ENCODE data around the gene OMD. TPM values are rescaled to one million over a fixed set of nuclear protein-coding genes. Genes with fewer than 3 reads are reported as not detected.

OMD gene
- total RNA-seq, 1 experiment from 2014 or later: not detected

DNA sequence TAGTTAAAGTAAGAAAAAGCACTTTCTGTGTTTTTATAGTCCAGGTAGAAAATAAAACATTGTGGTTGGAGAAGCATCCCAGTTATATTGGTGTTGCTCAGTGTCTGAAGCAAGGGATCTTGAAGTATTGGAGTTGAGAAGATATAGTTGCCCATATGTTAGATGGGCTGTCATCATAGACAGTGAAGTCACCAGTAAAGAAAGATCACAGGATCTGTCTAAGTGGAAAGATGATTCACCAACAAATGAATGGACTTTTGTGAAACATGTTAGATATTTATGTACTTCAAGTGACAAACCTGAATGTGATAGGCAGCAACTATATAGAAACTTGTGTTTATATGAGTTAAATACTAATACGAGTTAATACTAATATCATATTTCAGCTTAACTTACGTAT lies 31.6 kb downstream of the OMD start (continued):
- TF ChIP-seq ZNF274 (IDR thresholded peaks at IDR 0.05; ENCODE audit: low read depth, low read length) (no peak), EZH2 (IDR thresholded peaks at IDR 0.05) (no peak)
- TF ChIP-seq, protein P1, sequence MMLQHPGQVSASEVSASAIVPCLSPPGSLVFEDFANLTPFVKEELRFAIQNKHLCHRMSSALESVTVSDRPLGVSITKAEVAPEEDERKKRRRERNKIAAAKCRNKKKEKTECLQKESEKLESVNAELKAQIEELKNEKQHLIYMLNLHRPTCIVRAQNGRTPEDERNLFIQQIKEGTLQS (IDR thresholded peaks at IDR 0.05): no peak

DNA sequence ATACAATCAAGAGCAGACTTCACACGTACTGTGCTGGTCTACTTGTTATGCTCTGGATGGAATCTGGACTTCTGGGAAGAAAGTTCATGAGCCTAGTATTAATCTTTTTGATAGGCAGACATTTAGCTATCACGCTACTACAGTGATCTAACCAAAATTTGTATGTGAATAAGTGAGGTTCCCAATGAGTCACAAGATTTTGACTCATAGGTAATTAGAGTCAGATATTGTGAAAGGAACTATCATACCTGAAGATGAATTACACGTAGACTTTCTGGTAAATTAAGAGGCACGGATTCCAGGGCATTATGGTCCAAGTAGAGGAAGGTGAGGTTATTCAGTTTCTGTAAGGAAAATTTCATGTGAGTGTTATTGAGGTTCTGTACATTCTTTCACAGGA lies 38.3 kb downstream of the OMD start:
- H2AFZ ChIP-seq (ENCODE audit: low read depth, low read length, poor library complexity, severe bottlenecking): no peak overlapping the region
- intact Hi-C loops (cut with micrococcal nuclease): no loop called here
- H3K4me3 ChIP-seq (replicated peaks in 1 of 2; ENCODE audit: low read depth in 1 of 2, low read length in 2 of 2): no peak overlapping the region
- RAD21 ChIA-PET (ENCODE audit: low non-redundant PET in 1 of 2, low total read pairs in 2 of 2, uncharacterized antibody in 2 of 2, unreplicated experiment in 2 of 2): no interaction called here
- CTCF ChIA-PET: no interaction called here
- no peaks in the 10 kb centered on the region for H3K9me3 ChIP-seq (ENCODE audit: control insufficient read depth in 1 of 2, insufficient read depth in 1 of 2, low read depth in 1 of 2, low read length in 2 of 2)
- POLR2A ChIA-PET: no interaction called here
- H3K36me3 ChIP-seq (ENCODE audit: control insufficient read depth in 1 of 2, insufficient read depth in 2 of 2, low read length in 2 of 2): no peaks in the 10 kb centered on the region
- H3K4me1 ChIP-seq (ENCODE audit: control insufficient read depth in 1 of 2, insufficient read depth in 2 of 2, low read length in 2 of 2): peaks cover 0 to 5% of the 10 kb centered on the region in 2 experiments; a peak in 1 of 4 replicates
- no peak overlapping the region for H3K27ac ChIP-seq (ENCODE audit: low read depth, low read length)
- no peaks in the 10 kb centered on the region for H3K27me3 ChIP-seq (ENCODE audit: insufficient read depth, low read length)
- ATAC-seq (no peak), DNase-seq (ENCODE audit: low read depth, low spot score) (peak; percentile 2)
- no peak overlapping the region for H3K9ac ChIP-seq (ENCODE audit: low read length)
- no peaks in the 10 kb centered on the region for H3K79me2 ChIP-seq (ENCODE audit: insufficient read depth, low read length)
- no peak overlapping the region for H3K4me2 ChIP-seq (ENCODE audit: low read length)
- no TSS peak for BruUV-seq (replicated peaks)
- no peaks in the 10 kb centered on the region for H4K20me1 ChIP-seq (ENCODE audit: insufficient read depth)
- no peaks in the 10 kb centered on the region for H3K9me2 ChIP-seq (ENCODE audit: insufficient read depth)
- no peak for TF ChIP-seq EZH2 (IDR thresholded peaks at IDR 0.05)
- TF ChIP-seq CEBPB (IDR thresholded peaks at IDR 0.05; ENCODE audit: low read depth): peak; percentile 37; the same call in 1 of the 2 replicates
- no peak for TF ChIP-seq SP1 (IDR thresholded peaks at IDR 0.05; ENCODE audit: low read depth)

DNA sequence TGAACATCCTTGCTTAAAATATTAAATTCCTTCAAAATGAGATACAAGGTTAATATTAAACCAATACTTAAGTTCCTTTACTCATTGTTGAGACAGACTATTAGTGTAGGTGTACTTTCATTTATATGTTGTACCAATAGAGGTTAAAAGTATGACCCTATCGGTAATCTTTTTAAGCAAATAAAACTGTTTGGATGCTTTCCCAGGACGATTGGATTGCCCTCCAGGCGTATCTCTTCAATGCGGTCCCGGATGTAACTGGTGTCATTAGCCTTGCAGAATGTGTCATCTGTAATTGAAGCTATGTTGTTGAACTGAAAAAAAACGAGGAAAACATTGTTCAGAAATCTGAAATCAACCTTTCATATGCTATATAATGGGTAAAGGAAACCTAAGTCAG lies 38.8 kb downstream of the OMD start:
- H3K36me3 ChIP-seq (ENCODE audit: control insufficient read depth in 1 of 2, insufficient read depth in 2 of 2, low read length in 2 of 2): no peaks in the 10 kb centered on the region
- ATAC-seq: no peak
- H4K20me1 ChIP-seq (ENCODE audit: insufficient read depth): no peaks in the 10 kb centered on the region
- no peaks in the 10 kb centered on the region for H3K27me3 ChIP-seq (ENCODE audit: insufficient read depth, low read length)
- RAD21 ChIA-PET (ENCODE audit: low non-redundant PET in 1 of 2, low total read pairs in 2 of 2, uncharacterized antibody in 2 of 2, unreplicated experiment in 2 of 2): no interaction called here
- no peak for DNase-seq (ENCODE audit: low read depth, low spot score)
- H3K4me3 ChIP-seq (replicated peaks in 1 of 2; ENCODE audit: low read depth in 1 of 2, low read length in 2 of 2): no peak overlapping the region
- intact Hi-C loops (cut with micrococcal nuclease): no loop called here
- no peak overlapping the region for H3K4me2 ChIP-seq (ENCODE audit: low read length)
- no peaks in the 10 kb centered on the region for H3K79me2 ChIP-seq (ENCODE audit: insufficient read depth, low read length)
- H3K9me2 ChIP-seq (ENCODE audit: insufficient read depth): no peaks in the 10 kb centered on the region
- CTCF ChIA-PET: no interaction called here
- TF ChIP-seq SRF (IDR thresholded peaks at IDR 0.05; ENCODE audit: low read depth) (no peak), JUND (IDR thresholded peaks at IDR 0.05) (no peak), YY1 (IDR thresholded peaks at IDR 0.05; ENCODE audit: extremely low read depth, insufficient replicate concordance, low read depth, low read length) (no peak), POLR2A (IDR thresholded peaks at IDR 0.05; ENCODE audit: borderline replicate concordance, extremely low read depth, insufficient read depth, insufficient read length) (no peak), CBX3 (IDR thresholded peaks at IDR 0.05; ENCODE audit: low read depth) (no peak), EZH2phosphoT487 (IDR thresholded peaks at IDR 0.05; ENCODE audit: borderline replicate concordance) (no peak), CEBPB (IDR thresholded peaks at IDR 0.05; ENCODE audit: low read depth) (no peak; the same call in 1 of the 2 replicates), EGR1 (IDR thresholded peaks at IDR 0.05; ENCODE audit: low read depth) (no peak), FOSL1 (IDR thresholded peaks at IDR 0.05; ENCODE audit: low read depth) (no peak), ZNF274 (IDR thresholded peaks at IDR 0.05; ENCODE audit: low read depth, low read length) (no peak)
- TF ChIP-seq, protein P2, sequence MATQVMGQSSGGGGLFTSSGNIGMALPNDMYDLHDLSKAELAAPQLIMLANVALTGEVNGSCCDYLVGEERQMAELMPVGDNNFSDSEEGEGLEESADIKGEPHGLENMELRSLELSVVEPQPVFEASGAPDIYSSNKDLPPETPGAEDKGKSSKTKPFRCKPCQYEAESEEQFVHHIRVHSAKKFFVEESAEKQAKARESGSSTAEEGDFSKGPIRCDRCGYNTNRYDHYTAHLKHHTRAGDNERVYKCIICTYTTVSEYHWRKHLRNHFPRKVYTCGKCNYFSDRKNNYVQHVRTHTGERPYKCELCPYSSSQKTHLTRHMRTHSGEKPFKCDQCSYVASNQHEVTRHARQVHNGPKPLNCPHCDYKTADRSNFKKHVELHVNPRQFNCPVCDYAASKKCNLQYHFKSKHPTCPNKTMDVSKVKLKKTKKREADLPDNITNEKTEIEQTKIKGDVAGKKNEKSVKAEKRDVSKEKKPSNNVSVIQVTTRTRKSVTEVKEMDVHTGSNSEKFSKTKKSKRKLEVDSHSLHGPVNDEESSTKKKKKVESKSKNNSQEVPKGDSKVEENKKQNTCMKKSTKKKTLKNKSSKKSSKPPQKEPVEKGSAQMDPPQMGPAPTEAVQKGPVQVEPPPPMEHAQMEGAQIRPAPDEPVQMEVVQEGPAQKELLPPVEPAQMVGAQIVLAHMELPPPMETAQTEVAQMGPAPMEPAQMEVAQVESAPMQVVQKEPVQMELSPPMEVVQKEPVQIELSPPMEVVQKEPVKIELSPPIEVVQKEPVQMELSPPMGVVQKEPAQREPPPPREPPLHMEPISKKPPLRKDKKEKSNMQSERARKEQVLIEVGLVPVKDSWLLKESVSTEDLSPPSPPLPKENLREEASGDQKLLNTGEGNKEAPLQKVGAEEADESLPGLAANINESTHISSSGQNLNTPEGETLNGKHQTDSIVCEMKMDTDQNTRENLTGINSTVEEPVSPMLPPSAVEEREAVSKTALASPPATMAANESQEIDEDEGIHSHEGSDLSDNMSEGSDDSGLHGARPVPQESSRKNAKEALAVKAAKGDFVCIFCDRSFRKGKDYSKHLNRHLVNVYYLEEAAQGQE (IDR thresholded peaks at IDR 0.05; ENCODE audit: low read depth): no peak
- no peak overlapping the region for H3K9ac ChIP-seq (ENCODE audit: low read length)
- no peaks in the 10 kb centered on the region for H3K9me3 ChIP-seq (ENCODE audit: control insufficient read depth in 1 of 2, insufficient read depth in 1 of 2, low read depth in 1 of 2, low read length in 2 of 2)
- no peak overlapping the region for H2AFZ ChIP-seq (ENCODE audit: low read depth, low read length, poor library complexity, severe bottlenecking)
- no peak overlapping the region for H3K27ac ChIP-seq (ENCODE audit: low read depth, low read length)
- POLR2A ChIA-PET: no interaction called here
- no TSS peak for BruUV-seq (replicated peaks)
- H3K4me1 ChIP-seq (ENCODE audit: control insufficient read depth in 1 of 2, insufficient read depth in 2 of 2, low read length in 2 of 2): peaks cover 0 to 5% of the 10 kb centered on the region in 2 experiments; a peak in 1 of 4 replicates
